GM18517 (cell line): ENCODE results near the gene ZIC4.

Experiments used
- ATAC-seq: cut with Tn5 transposase; IDR thresholded peaks from one replicate; pipeline ENCODE4 v1.9.1; 2021; ENCODE audit warnings: mild to moderate bottlenecking, moderate library complexity; ENCODE audit not compliant: unreplicated experiment

Gene ZIC4

DNA sequence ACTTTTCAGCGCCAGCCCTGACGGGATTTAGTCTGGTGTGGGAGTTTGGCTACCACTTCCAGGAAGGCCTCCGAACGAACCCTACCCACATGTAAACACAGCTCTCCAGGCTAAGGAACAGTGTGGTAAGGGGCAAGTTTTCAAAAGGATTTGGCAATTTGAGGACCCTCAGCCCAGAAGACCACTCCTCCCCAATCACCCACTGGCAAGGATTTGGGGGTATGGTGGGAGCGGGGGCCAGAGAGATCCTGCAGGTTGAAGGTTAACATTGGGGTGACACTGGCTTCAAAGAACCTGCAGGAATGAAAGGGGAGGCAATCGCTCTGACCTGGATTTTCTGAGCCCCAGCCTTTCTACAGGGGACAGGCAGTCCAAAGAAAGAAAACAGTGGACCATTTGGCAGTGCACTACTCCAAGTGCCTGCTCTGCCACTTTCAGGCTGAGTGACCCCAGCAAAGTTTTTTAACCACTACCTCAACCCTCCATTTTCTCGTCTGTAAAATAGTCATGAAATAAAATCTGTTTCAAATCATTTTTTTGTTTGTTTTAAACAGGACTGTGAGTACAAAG, 34.5 kb downstream of the ZIC4 start:
- no peak for ATAC-seq

DNA sequence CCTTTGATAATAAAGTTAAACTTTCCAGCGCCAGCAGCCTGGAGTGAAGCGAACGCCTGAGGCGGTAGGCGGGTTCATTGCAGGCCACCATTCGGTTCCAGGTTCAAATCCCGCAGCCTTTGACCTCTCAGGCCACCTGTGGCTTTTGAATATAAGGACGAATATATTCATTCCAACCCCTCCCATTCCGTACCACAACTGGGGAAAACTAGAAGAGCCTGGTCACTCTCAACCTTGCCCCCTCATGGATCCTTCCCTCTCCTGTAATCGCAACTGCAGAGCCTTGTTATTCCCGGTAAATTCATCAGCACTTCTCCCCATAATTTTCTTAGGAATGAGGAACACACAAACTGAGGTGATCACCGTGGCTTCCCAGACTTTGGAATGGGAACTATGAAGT, 35.2 kb downstream of the ZIC4 start:
- ATAC-seq: no peak

DNA sequence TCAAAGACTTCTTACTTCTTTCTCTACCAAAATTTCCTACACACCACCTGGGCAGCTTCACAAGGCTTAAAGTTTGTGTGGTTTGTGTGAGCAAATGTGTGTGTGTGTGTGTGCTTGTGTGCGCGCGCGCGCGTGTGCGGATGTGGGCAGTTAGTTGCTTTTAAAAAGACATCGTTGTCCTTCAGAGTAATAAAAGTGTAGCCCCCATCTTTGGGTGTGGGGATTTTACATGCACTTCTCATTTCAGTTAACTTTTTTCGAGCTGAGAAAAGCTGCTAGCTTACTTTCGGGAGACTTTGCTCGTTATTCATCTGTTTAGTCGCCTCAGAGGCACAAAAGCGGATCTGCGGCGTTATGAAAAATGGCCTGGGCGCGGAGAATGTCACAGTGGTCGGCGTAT, 36.0 kb downstream of the ZIC4 start:
- no peak for ATAC-seq

DNA sequence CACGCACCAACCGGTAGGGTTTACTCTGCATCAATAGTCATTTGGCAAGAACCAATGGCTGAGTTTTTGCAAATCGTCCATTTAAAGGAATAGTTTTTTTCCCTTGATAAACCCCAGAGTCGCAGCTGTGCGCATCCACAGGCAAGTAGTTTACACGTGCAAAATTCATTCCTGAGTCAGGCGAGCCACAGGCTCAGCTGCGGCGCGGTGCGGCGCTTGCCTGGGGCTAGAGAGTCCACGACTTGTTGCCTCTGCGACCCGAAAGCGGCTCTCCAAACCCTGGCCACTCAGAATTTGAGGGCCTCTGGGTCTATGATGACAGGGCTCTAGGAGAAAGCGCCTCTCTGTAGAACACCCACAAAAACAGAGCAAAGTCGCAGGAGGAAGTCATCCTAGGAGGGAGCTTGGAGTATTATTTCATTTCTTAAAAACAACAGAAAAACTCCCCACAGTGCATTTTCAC, 36.7 kb downstream of the ZIC4 start:
- no peak for ATAC-seq

DNA sequence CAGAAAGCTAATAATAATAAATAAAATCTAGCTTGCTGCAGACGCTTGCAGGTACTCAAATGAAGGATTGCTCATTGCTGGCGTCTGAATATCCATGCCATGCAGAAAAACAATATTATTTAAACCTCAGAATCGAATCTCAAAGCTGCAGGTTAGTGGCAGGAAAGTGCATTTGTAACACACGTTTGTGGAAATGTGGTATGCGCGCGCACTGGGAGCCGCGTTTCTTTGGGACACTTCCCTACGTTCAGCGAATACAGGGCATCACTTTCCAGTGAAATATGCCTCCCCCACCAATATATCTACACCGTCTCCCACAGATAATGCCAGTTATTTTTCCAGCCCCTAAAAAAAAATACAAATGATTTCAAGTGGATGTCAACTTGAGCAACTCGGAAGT, 37.1 kb downstream of the ZIC4 start:
- ATAC-seq: no peak

DNA sequence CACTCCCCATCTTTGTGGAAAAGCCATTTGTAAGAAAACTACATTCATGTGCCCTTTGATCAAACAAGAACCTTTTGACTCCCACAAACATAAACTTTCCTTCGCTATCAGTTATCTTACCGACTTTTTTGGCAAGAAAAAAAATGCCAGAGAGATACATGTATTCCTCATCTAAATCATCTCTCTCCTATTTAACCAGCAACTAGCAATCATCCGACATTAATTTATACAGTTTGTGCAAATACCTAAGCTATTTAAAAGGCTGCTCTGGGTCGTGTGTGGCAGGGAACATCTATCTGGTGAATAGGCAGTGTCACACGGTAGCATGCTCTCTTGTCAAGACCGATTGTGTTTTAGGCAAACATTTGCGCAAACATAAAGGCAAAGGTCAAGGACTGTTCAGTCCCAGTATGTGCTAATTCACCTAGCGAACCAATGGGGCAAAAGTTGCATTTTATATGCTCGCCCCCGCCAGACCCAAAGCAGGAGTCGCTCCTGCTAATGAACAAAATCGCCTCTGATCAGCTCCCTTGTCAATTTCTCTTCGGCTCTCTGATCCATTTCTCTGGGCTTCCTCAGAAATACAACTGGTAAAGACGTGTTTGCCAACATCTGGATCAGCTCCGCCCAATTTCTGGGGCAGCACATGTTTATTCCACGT, 37.7 kb downstream of the ZIC4 start:
- no peak for ATAC-seq

DNA sequence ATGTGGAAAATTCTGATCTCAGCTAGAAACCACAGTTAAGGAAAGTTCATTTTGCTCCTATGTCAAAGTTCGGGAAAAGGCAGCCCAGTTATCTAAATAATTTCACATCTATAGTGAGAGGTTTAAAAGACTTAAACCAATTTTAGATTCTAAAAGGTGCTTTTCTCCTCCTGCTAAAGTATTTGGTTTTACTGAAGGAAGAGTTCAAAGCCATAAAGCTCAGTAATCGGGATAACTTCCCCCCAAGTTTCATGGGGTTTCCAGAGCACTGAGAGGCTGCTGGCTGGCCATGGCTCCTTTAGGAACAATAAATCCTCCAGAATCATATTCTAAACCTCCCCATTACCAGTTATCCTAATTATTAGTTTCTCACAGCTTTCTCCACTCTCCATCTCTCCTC, 38.2 kb downstream of the ZIC4 start:
- no peak for ATAC-seq

DNA sequence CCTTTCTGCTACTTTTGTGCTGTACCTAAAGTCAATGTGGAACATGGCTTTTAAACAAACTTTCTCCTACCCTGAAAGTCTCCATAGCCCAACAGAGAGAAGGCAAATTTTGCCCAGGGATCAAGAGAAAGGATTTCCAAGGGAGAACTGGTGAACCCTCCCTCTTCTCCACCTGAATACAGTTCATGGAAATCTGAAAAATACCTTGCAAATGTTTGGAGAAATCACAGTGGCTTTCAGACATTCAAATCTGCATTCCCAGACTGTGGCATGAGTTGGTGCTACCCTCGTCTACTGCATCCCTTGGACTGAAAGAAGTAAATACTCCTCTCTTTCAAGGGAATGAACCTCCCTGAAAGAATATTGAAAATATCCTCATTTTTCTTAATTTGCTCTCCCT, 38.7 kb downstream of the ZIC4 start:
- no peak for ATAC-seq

DNA sequence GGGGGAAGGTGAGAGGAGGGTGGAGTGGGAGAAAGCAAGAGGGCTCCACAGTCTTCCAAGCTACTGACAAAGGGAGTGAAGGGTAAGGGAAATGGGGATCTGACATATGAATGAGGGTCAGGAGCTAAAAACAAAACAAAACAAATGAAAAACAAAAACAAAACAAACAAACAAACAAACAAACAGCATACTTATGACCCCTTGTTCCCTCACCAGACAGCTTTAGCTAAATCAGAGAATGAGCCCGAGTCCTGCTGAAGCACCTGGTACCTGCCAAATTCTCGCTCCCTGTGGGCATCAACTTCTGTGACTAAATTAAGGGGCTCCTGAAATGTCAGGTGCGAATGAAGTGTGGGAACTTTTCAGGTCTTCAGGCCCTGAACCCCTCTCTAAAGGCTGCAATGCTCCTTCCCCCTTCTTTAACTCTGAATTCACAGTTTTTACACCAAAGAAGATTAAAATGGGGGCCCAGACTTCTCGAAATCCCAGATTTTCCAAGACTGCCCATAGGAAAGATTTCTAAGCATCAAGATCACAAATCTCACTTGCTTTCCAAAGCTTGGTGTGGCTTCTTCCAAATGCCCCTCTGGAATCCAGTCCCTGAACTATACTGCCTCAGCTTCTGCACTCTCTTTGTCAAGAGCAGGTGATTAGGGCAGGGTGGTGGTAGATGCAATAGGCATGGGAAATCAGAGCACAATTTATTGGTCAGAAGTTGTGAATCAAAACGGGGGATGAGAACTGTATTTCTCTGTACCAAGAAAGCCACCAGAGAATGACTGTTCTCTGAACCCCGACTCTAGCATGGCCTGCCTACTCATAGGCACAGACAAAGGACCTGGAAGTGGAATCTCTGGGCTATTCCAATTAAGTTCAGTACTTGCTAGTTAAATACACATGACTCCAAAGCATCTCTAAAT, 40.9 kb downstream of the ZIC4 start:
- no peak for ATAC-seq

DNA sequence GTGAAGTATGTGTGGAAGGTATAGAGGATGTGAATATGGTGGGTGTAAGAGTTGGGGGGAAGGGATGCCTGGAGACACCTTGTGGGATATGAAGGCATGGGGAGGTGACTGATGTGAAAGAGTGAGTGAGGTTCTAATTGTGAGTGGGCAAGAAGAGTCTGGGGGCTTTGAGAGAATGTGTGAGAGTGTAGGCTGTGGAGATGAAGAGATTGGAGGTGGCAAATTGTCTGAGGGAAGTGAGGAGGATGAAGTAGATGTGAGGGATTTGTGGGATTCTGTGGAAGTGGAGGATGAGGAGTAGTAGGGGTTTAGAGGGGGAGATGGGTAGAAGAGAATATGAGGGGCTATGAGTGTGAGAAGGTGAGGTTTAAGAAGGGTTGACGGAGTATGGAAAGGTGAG, 41.6 kb downstream of the ZIC4 start:
- no peak for ATAC-seq

DNA sequence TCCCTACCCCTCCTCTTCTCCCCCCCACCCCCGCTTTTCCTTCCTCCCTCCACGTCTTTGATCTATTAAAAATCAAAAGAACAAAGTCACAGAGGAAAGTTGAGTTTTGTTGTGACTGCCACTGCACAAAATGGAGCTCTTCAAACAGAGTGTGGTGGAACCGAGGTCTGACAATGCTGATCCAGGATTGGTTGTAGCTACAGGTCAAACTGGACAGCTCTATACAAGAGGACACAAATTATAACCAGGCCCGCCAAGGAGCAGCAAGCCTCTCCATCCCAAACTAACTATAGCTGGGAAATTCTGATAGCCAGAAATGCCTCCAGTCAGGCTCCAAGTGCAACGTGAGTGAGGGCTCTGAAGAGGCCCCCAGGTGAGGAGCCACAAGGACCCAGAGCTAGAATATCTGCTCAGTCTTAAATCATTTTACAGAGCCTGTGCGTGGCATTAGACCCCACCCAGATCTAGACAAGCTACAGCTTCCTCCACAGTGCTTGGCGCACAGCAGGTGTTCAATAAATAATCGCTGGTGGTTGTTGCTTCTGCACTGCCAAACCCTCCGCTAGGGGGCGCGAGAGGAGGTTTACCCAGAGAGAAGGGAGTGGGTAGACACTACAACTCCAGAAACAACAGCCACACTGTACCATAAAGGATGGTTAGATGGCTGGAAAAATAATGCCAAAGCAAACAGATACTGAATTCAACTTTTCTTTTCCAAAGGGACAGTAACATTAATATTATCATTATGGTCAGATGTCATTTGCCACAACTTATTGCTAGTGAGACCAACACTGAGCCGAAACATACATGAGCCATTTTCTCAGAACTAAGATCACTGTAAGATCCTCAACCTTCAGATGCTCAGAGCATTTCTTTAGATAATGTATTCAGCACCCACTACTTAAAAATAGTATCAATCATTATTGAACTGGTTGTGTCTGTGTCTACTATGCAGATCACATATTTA, 44.6 kb downstream of the ZIC4 start:
- ATAC-seq: peak; percentile 73

DNA sequence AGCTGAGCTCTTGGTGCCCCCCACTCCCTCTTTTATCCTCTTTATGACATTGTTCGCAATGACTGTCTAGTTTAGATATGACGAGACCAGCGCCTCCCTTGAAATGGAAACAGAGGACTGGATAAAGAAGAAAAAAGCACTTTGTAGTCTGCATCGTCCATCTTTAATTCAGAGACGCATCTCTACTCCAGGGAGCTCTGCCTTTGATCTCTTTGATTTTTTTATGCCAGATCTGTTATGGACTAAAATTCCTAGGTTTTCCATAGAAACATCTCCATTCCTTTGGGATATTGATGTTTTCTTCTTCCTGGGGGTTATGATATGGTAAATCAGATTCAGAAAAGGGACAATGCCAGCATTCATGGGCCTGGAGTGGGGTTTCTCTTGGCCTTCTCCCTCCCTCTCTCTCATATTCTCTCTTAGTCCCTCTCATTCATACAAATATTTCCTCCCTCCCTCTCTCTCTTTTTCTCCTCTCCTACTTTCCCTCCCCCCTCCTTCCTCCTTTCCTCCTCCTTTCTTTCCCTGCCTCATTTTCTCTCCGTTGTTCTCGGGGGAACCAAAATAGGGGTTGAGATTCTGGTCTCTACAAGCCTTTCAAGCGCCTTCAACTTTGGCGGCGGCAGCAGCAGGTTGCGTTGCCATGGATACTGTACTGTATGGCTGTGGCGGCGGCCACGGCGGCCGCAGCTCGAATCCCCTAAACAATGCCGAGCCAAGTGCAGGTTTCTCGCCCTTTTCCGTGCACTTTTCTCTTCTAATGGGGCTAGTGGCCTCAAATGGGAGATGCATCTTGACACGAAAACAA, 45.5 kb downstream of the ZIC4 start:
- ATAC-seq: no peak

DNA sequence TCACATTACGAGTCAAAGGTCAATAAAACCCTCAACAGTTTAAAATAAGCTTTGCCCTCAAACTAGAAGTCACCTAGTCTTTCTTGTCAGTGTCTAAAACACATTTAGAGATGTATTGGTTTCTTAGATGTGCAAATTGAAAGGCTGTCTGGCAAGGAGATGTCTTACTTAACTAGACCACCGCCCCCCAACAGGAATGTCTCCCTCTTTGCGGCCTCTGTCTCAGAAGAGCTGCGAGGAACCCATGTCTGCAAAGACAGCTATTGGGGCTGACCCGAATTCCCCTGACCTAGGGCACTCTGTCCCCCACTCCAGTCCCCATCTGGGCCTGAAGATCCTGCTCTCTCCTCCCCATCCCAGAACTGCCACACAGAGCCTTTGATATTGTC, 46.3 kb downstream of the ZIC4 start:
- ATAC-seq: no peak

DNA sequence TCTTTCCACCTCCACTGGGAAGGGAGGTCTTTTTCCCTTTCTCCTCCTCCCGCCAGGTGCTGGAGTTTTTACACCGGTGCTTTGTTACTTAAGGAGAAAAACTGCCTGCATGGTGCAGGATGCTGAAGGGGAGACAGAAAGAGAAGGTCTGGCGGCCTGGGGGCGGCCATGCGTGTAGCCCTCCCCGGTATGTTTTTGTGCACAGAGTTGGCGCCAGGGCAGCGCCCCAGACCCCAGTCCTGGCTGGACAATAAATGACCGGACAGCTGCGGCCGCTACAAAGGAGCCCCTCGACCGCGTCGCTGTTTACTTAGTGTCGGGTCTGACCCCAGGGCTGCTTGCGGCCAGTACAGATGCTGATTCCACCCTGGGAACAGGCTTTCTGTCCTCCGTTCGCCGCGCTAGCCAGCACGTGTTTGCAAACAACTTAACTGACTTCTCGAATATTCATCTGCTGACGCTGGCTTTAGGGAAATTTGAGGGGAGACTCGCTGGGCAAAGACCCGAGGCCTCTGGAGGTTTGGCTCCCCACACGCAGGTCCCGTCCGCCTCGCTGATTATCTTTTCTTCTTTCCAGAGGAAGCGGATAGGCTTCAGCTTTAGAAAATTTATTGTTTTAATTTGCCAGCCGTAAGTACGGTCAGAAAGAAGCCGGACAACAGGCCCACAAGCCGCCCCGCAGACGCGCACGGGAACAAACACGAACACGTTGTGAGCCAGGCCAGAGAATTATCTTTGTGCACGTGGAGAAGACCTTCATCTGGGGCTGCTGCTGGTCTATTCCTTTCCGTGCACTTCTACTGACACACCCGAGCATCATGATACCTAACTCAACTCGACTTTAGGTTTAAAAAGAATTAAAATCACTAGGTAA, 46.9 kb downstream of the ZIC4 start:
- no peak for ATAC-seq

DNA sequence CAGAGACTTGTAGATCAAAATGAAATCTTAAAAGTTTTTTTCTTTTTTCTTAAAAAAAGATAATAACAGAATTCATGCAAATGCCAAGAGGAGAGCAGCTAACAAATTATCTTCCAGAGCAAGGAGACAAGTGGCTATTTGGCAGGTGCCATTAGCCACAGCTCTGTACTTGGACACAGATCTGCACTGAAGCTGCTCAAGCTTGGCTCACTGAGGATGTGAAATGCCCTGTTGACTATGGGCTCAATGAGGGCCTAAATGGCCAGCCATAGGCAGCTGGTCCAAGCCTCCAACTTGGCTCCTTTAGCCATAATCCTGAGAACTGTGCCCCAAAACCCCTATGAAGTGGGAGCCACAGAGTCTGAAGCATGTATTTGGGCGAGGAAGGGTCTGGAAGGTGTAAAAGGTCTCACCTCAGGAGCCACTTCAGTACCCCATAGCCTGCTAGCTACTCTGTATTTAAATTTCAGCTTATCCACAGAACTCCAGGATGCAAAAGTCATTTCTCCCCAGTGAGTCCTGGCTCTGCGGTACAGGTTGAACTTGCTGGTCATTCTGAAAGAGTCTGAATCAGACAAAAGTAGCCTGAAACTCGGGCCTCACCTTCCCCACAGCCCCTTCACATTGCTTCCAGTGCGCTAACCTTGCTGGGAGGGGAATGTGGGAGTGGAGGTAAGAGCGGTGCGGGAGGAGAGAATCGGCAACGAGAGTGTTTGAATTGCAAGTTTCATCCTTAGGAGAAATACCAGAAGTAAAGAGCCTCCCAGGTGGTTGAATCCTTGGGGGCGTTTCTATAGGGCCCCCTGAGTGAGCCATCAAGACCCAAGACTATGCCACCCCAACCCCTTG, 48.0 kb downstream of the ZIC4 start:
- no peak for ATAC-seq

DNA sequence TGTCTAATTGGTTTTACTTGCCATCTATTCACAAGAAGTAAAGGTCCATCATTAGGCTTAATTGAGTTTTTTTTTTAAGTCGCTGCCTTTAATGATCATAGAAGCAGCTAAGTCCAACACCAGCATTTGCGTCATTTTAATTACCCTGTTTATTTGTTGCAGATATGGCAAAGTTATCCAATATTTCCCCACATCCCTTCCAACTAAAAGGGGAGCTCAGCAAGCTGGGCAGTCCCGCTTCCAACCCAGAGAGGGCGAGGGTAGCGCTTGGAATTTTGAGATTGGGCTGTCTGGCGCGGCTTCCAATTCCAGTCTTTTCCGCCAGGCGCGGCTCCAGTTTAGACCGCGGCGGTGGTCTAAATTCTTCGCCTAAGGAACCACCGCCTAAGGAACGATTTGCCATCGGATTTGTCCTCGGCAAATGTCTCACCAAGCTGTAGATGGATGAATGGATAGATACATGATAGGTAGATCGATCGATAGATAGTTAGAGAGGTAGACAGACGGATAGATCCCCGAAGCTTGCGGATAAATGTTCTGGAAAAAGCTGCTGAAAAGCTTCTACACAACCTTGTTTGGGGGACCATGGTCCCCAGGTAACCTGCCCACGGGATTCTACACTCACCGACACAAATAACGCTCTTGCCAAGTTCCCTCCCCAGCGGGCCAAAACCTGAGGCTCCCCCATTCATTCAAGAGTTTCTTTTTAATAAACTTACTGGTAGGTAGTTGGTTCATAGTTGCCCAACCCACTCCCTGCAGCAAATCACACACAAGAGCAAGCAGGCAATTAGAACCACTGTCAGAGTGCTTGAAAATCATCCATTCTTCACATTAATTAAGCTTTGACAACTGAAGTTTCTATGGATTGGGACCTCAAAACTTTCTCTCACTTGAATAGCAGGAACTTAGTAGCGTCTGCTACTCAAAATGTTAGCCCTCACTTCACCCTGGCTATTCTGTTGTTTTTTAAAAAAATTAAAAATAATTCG, 49.1 kb downstream of the ZIC4 start:
- no peak for ATAC-seq
